ENCODE data around the gene ADISSP.

Gene ADISSP

DNA sequence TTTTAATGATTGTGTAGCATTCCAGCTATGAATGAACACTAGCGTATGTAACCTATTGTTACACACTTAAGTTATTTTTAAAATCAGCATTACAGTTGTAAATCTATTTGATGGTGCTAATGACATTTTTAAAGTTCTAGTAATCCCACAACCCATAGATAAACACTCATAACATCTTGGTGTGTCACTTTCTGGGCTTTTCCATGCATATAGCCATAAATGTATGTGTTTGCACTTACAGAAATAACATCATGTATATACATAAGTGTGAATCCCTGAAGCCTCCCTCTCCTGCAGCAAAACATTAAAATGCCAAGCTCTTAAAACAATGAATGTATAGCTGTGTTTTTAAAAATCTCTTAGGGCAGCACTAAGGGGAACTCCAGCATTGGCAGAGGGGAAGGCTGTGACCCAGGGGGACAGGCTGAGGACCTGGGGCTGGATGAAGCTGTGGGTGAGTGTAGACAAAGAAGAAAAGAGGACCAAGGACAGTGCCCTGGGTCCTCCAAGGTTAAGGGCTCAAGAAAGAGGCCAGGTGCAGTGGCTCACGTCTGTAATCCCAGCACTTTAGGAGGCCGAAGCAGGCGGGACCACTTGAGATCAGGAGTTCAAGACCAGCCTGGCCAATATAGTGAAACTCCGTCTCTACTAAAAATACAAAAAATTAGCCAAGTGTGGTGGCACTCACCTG is 19.9 kb upstream of the ADISSP start:
- TF ChIP-seq, protein P1, sequence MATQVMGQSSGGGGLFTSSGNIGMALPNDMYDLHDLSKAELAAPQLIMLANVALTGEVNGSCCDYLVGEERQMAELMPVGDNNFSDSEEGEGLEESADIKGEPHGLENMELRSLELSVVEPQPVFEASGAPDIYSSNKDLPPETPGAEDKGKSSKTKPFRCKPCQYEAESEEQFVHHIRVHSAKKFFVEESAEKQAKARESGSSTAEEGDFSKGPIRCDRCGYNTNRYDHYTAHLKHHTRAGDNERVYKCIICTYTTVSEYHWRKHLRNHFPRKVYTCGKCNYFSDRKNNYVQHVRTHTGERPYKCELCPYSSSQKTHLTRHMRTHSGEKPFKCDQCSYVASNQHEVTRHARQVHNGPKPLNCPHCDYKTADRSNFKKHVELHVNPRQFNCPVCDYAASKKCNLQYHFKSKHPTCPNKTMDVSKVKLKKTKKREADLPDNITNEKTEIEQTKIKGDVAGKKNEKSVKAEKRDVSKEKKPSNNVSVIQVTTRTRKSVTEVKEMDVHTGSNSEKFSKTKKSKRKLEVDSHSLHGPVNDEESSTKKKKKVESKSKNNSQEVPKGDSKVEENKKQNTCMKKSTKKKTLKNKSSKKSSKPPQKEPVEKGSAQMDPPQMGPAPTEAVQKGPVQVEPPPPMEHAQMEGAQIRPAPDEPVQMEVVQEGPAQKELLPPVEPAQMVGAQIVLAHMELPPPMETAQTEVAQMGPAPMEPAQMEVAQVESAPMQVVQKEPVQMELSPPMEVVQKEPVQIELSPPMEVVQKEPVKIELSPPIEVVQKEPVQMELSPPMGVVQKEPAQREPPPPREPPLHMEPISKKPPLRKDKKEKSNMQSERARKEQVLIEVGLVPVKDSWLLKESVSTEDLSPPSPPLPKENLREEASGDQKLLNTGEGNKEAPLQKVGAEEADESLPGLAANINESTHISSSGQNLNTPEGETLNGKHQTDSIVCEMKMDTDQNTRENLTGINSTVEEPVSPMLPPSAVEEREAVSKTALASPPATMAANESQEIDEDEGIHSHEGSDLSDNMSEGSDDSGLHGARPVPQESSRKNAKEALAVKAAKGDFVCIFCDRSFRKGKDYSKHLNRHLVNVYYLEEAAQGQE (IDR thresholded peaks at IDR 0.05; ENCODE audit: insufficient read depth in 1 of 2, low read depth in 2 of 2, low read length in 2 of 2): peak in 1 of 2 experiments; percentile 74; a peak in 2 of 4 replicates
- TF ChIP-seq FOXP2 (optimal IDR thresholded peaks at IDR 0.05; ENCODE audit: borderline replicate concordance, extremely low read depth, extremely low read length, insufficient read depth) (no peak), SIN3A (IDR thresholded peaks at IDR 0.05; ENCODE audit: borderline replicate concordance, insufficient read depth, low read length) (no peak)

GRCh38 chr20:3786665-3787323 is 19.2 kb upstream of the ADISSP start, which contains the start of gene CENPB:
TSS of gene CENPB (minus strand) at chr20:3786740. CDS start at chr20:3786483, 257 bp downstream.
- TF ChIP-seq POLR2AphosphoS5 (IDR thresholded peaks at IDR 0.05; ENCODE audit: low read depth, low read length) (no peak), TAF1 (IDR thresholded peaks at IDR 0.05; ENCODE audit: borderline replicate concordance, insufficient read depth, low read length) (no peak), SIN3A (IDR thresholded peaks at IDR 0.05; ENCODE audit: borderline replicate concordance, insufficient read depth, low read length) (0 out of 2 replicates have a peak, but pooled peaks have one; percentile 28), FOXP2 (optimal IDR thresholded peaks at IDR 0.05; ENCODE audit: borderline replicate concordance, extremely low read depth, extremely low read length, insufficient read depth) (peak; percentile 86)
- TF ChIP-seq, protein P1 (IDR thresholded peaks at IDR 0.05; ENCODE audit: insufficient read depth in 1 of 2, low read depth in 2 of 2, low read length in 2 of 2): peak; percentile 73 to 89

- no peak for TF ChIP-seq SIN3A (IDR thresholded peaks at IDR 0.05; ENCODE audit: borderline replicate concordance, insufficient read depth, low read length)
- TF ChIP-seq FOXP2 (optimal IDR thresholded peaks at IDR 0.05; ENCODE audit: borderline replicate concordance, extremely low read depth, extremely low read length, insufficient read depth): peak; percentile 24
Observed at GRCh38 chr20:3786126-3786484, 18.6 kb upstream of the ADISSP start.

GRCh38 chr20:3785240-3786125 is 17.9 kb upstream of the ADISSP start:
- TF ChIP-seq SIN3A (IDR thresholded peaks at IDR 0.05; ENCODE audit: borderline replicate concordance, insufficient read depth, low read length) (no peak), POLR2AphosphoS5 (IDR thresholded peaks at IDR 0.05; ENCODE audit: low read depth, low read length) (0 out of 2 replicates have a peak, but pooled peaks have one; percentile 3), FOXP2 (optimal IDR thresholded peaks at IDR 0.05; ENCODE audit: borderline replicate concordance, extremely low read depth, extremely low read length, insufficient read depth) (no peak)
- TF ChIP-seq, protein P1 (IDR thresholded peaks at IDR 0.05; ENCODE audit: insufficient read depth in 1 of 2, low read depth in 2 of 2, low read length in 2 of 2): no peak

DNA sequence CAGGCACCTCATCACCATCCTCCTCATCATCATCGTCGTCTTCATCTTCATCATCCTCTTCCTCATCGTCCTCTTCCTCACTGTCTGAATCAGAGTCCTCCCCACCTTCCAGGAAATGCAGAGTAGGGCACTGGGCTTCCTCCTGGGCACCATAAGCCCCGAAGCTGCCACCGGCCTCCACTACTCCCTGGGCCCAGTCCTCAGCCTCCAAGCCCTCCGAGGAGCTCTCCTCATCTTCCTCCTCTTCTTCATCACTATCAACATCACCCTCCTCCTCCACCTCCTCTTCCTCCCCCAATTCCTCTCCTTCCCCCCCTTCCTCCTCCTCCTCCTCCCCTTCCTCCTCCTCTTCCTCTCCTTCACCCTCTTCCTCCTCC is 17.3 kb upstream of the ADISSP start:
- TF ChIP-seq TAF1 (IDR thresholded peaks at IDR 0.05; ENCODE audit: borderline replicate concordance, insufficient read depth, low read length) (no peak), FOXP2 (optimal IDR thresholded peaks at IDR 0.05; ENCODE audit: borderline replicate concordance, extremely low read depth, extremely low read length, insufficient read depth) (no peak), SIN3A (IDR thresholded peaks at IDR 0.05; ENCODE audit: borderline replicate concordance, insufficient read depth, low read length) (no peak), POLR2AphosphoS5 (IDR thresholded peaks at IDR 0.05; ENCODE audit: low read depth, low read length) (no peak; the same call in 1 of the 2 replicates)
- TF ChIP-seq, protein P1 (IDR thresholded peaks at IDR 0.05; ENCODE audit: insufficient read depth in 1 of 2, low read depth in 2 of 2, low read length in 2 of 2): no peak
